ENCODE data around the gene GRIK2.
"Not testable (repeated sequence)": the region's sequence is repeated elsewhere in the genome, so short reads cannot be mapped to it uniquely, and the experiment has no call there.

Gene GRIK2

DNA sequence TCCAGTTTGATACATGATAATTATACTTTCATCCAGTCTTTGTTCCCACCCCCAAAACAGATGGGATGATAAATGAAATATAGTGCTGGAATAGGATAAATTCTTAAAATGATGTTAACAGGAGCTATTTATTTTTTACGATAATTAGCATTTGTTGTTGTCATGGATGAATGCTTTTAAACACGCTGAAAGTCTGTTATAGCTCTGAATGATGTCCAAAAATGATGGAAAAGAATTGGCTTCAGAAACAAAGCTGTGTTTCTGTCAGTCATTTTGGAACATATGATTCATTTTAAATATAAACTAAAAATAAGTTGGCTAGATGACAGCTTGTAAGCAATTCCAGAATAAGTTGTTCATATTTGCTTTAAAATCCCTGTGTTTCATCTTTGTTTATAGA lies 237.4 kb downstream of the GRIK2 start:
- no peak for DNase-seq (ENCODE audit: low read depth in 3 of 3)

DNA sequence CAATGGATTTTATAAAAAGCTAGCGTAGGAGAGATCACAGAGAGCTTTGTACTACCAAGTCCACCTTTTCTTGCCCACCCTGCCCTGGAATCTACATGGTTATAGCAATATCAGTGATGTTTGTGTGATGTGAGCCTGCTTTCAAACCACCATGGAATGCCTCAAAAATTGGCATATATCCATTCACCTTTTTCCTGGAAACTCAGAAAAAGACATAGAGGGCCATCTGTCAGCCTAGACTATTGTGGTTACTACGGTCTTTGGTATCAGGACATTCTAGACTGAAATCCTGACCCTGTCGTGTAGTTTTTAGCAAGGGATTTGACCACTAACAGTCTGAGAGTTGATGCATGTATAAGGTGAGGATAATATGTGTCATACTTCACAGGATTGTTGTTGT lies 239.6 kb downstream of the GRIK2 start:
- DNase-seq (ENCODE audit: low read depth in 3 of 3), result no peak

DNA sequence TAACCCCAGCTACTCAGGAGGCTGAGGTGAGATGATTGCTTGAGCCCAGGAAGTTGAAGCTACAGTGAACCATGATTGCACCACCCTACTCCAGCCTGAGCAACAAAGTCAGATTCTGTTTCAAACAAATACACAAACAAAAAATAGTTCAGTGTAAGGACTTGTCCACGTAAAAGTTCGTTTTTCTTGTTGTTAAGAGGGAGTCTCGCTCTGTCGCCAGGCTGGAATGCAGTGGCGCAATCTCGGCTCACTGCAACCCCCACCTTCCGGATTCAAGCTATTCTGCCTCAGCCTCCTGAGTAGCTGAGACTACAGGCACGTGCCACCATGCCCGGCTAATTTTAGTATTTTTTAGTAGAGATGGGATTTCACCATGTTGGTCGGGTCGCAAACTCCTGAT lies 245.4 kb downstream of the GRIK2 start:
- DNase-seq (ENCODE audit: low read depth in 3 of 3), result not testable (repeated sequence)

DNA sequence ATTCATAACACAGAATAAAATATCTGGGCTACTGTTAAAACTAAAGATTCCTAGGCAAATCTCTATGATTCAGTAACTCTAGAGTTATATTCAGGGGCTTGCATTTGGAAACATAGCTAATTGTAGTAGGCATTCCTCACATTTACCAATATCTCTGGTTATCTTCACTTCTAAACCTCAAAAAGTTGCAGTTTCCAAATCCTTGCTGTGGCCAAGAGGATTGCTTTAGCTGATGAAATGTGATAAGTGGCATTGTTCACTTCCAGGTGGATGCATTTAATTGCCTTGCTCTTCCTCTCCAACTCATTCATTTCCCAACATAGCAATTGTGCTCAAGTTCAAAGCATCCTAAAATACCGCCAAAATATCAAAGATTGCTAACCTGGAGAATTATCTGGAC lies 246.6 kb downstream of the GRIK2 start:
- DNase-seq (ENCODE audit: low read depth in 3 of 3), result no peak

DNA sequence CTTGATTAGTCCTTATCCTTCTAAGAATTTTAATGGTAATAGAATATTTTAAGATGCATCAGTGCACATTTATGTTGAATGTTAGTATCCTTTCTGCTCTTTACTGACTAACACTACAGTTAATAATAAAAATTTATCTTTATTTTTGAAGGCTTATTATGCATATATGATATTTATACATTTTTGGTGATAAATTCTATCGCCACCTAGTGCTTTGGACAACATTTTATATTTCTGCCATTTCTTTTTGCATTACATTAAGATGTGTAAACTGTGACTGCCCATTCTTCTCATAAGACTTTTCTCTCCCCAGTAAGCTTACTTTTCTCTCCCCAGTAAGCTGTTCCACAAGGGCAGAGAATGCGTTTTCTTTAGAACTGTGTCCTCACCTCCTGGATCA lies 252.3 kb downstream of the GRIK2 start:
- no peak for DNase-seq (ENCODE audit: low read depth in 3 of 3)

DNA sequence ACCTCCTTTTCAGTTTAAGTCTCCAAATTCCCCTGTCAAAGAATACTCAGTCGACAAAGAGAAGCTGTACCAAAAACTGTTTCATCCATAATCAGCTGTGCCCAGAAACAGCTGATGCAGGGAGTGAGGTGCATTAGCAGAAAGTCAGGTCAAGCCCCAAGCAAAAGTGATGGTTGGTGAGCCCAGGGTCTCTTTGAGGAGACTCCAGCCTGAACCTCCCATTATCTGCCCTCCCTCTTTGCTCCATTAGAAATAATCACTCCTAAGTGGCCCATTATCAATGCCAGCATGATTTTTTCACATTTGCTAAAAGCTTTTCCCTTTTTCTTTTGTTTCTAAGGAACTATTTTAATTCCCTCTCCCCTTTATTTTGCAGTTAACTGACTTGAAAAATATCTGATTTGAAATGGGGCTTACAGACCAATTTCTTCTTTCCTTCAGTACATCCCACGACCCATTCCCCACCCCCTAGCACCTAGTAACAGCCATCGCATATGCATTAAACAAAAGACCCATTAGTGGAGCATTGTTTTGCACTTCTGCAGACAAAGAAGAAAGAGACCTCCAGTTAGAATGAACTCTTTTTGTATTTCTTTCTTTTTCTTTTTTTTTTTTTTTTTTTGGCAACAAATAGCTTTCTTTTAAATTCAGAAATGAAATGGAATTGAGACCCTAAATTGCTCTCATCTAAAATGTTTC lies 257.0 kb downstream of the GRIK2 start:
- no peak for DNase-seq (ENCODE audit: low read depth in 3 of 3)

DNA sequence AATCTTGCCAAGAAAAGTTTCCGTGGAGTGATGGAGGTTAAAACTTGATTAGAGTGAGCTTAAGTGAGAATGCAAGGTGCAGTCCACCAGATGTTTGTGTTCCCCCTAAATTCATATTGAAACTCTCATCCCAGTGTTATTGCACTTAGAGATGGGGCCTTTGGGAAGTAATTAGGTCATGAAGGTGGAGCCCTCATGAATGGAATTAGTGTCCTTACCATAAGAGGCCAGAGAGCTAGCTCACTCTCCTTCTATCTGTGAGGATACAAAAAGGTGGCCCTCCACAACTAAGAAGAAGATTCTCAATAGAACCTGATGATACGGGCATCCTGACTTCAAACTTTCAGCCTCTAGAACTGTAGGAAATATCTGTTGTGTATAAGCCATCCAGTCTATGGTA lies 258.6 kb downstream of the GRIK2 start:
- no peak for DNase-seq (ENCODE audit: low read depth in 3 of 3)

DNA sequence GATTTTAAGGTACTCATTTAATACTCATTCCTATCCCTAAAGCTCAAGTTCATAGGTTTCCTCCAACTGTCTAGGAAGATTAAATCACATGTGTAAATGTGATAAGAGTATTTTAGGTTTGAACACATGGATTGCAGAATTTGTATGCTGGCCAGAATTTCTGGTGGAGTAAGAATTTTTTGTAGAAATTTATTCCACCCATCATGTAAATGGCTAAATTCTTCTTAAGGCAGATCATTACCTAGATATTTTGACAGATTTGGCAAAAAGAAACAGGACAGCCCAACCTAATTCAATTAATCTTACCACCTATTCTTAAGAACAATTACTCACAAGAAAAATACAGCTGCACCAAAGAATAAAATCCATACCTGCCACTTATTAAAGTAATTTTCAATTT lies 261.6 kb downstream of the GRIK2 start:
- DNase-seq (ENCODE audit: low read depth in 3 of 3), result no peak

DNA sequence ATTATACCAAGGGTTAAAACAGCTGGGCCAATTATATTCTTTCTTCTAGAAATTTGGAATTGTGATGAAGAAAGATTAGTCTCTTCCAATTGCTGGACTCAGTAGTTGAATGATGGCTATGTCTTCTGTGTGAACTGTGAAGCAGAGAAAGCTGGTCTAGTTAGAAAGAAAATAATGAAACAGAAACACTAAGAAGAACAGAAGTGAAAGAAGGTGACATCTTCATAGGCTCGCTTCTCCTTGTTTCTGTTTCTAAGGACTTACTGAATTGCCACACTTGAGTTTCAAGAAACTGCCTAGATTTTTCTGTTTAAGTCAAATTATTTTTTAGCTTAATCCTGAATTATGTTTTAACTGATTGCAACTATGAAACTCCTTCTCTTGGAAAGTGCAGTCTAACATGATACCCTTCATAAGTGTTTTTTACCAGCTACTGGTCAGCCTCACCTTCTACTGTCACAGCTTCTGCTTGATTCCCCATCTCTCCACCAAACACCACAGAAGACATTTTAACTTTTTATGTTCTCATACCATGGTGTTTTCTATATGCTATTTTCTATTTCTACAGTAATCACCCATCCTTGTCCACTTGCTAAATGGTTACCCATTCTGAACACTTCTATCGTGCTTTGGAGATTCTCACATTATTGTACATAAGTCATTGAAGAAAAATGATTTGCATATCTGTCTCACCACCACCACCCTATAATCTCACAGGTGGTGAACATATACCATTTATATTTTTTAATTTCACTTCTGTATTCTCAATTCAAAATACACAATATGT lies 268.8 kb downstream of the GRIK2 start:
- no peak for DNase-seq (ENCODE audit: low read depth in 3 of 3)

DNA sequence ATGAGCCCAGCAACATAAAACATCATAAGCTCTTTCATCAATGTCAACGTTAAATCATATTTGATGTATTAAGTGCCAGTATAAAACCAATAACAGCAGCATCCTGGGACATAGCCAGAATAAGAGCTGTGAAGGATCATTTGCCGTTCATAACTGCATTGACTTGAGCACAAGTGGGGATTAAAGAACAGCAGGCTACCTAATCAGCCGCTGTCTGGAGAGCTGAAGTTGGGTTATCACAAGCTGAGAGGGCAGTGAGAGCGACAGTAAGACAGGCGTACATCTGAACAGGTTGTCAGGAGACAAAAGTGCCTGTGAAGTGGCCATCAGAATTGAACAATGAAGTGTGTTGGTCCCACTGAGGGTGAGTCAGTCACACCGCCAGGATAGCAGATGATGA lies 269.6 kb downstream of the GRIK2 start:
- DNase-seq (ENCODE audit: low read depth in 3 of 3), result no peak

DNA sequence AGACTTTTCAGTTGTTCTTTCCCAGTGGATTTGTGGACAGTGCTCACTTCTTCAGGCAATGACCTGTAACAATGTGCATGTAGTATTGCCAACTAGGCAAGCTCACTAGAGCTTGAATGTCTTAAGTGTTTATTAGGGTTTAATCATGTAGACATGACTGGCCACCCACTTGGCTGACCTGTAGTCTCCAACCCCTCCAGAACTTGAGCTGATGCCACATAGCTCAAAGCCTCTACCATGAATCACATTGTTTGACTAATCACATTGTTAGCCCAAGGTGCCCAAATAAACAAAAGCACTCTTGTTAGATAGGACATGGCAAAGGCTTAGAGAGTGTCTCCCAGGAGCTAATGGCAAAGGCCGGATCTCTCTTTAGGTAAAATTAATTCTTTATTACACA lies 272.7 kb downstream of the GRIK2 start:
- DNase-seq (ENCODE audit: low read depth in 3 of 3), result no peak

DNA sequence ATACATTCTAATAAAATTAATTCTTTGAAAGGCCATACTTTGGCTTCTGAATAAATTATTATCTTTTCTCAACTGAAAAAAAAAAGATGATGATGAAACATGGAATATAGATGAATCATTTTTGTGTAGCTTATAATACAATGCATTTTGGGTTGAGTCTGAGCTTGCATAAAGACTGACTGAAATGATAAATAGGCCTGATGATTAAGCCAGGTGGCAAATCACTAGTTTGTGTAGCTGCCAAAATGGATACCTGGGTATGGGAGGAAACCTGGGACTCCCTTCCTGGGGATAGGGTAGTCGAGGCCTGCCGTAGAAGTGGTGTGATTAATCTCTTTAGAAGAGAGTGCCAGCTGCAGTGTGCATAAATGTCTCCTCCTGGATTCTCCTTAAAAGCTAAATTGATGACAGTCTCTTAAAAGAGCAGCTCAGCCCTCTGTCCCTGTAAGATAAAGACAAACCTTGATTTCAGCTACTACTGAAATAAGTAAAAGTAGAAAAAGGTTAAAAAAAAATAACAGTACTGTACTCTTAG lies 275.1 kb downstream of the GRIK2 start:
- DNase-seq (ENCODE audit: low read depth in 3 of 3), result no peak

DNA sequence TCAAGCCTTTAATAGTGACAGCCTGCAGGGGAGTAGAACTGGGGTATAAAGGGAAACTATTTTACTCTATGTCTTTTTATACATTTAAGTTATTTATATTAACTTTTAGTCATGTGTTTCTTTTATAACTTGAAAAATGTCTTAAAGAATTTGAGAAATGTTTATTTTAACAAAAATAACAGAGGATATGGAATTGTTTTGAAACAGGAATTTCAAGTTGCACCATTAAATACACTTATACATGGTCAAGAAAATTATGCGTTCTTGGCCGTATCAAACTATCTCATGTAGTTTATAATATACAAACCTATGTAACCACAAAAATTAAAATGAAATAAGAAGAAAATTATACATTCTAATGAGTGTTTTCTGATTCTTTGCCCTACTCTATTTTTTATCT lies 282.7 kb downstream of the GRIK2 start:
- no peak for DNase-seq (ENCODE audit: low read depth in 3 of 3)

DNA sequence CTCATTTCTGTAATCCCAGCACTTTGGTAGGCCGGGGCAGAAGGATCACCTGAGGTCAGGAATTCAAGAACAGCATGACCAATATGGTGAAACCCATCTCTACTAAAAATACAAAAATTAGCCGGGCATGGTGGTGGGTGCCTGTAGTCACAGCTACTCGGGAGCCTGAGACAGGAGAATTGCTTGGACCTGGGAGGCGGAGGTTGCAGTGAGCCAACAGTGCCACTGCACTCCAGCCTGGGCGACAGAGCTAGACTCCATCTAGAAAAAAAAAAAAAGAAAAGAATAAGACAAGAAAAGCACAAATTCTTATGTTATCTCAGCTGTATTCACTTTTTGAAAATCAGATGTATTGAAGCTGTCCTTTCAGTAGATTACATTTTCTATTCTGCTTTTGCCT lies 289.4 kb downstream of the GRIK2 start:
- DNase-seq (ENCODE audit: low read depth in 3 of 3), result no peak

DNA sequence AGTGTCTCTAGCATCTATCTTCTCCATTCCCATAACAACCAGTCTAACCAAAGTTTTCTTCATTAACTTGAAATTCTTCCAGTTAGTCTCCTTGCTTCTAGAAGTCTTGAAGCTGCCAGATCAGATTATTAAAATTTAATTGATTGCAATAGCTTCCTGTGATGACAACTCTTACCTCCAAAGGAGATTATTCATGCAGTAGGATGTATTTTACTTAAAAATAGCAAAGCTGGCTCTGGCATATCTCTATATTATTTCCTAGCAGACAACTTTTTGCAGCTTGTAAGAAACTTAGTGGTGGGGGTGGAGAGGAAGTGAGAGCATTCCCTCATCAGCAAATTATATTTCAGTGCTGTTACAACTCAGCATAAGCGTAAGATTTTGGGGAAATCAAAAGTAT lies 290.4 kb downstream of the GRIK2 start:
- DNase-seq (ENCODE audit: low read depth in 3 of 3), result no peak

DNA sequence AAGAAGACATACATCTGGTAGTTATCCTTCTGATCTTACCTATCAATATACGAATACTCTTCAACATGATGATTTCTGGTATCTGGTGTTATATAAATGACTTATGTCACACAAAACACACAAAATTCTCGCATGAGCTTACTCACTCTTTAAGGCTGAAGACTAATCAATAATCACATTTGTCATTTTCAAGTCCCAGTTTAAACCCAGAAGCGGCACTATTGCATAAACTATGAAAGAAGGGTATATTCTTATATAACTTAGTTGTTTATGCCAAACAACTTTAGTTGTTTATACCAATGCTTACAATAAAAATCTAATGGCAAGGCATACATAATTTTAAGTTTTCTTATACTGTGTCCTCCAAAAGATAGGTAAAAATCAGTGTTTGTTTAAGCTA lies 293.1 kb downstream of the GRIK2 start:
- no peak for DNase-seq (ENCODE audit: low read depth in 3 of 3)

DNA sequence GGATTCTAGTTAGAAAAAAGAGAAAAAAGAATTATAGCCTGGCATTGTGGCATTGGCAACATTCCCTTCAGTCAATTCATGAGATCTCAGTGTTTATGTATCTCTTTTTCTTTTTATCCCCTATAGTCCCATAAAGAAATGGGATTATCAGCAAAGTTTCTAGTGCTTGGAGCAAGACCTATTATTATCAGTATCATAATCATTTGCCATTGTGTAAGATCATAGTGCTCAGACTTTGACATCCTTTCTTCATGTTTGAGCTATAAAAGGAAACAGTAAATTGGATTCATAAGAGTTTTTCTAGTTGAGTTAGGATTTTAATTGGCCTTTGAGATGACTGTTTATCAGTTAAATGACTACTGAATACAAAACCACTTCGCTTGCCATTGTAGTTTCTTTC lies 295.6 kb downstream of the GRIK2 start:
- no peak for DNase-seq (ENCODE audit: low read depth in 3 of 3)

DNA sequence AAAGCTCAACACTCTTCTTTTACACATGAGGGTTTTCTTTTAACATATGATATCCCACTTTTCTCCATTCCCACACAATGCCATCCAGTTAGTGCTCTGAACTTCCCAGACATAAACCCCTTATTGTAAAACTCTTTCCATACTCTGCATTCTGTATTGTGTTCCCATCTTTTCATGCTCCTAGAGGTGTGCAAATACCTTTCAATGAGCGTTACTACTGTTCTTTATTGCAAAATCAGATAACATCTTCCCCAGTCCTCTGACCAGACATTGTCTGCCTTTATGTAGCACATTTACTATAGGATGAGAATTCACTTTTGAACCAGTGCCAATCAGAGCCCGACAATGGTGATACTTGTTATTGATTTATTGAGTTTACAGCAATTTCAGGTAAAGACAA lies 296.2 kb downstream of the GRIK2 start:
- no peak for DNase-seq (ENCODE audit: low read depth in 3 of 3)

DNA sequence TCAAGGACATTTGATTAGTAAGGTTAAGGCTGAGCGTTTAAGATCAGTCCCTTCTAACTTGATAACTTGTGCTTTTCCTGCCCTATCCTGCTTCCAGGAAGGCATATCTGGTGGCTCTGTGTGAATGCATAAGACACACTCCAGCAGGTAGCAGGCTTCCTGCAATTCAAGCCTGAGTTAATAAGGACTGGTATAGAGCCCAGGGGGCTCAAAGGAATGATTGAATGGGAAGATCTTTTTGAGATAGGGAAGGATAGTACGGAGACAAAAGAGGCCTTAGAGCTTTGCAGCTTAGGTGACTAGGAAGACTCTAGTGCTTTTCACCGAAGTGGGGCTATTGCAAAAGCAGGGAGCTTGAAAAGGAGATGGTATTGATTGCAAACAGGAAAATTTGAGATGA lies 307.1 kb downstream of the GRIK2 start:
- DNase-seq (ENCODE audit: low read depth in 3 of 3), result no peak

DNA sequence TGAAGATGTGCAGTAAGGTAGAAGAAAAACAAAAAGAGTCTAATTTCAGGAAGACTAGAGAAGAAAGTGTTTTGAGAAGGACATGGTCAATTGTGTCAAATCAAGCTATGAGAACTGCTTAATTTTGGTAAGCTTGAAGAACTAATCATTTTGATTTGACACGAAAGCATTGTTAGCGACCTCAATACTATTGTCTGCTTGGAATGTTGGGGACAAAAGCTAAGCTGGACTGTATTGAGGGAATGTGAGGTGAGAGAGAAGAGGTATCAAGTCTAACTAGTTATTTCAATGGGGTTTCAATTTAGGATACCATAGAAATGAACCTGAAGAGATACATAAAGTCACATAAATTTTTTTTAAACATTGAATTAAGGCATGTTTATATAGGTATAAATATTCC lies 309.8 kb downstream of the GRIK2 start:
- DNase-seq (ENCODE audit: low read depth in 3 of 3), result no peak

DNA sequence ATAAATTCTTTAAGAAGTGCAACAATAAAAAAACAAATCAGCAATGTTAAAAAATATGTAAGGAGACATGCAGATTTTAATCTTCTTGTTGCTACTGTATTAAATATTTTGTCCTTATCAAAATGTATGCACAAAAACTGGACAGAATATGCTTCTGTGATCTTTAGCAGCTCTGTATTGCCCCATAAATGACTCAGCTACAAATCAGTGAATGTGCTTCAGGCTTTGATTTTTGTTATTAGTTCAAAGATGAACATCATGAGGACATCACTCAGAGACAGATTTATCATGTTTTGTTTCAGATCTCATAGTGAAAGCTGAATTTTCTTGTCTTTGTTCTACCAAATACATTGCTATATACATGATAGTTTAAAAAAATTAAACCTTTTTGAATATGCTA lies 312.4 kb downstream of the GRIK2 start:
- DNase-seq (ENCODE audit: low read depth in 3 of 3), result no peak

DNA sequence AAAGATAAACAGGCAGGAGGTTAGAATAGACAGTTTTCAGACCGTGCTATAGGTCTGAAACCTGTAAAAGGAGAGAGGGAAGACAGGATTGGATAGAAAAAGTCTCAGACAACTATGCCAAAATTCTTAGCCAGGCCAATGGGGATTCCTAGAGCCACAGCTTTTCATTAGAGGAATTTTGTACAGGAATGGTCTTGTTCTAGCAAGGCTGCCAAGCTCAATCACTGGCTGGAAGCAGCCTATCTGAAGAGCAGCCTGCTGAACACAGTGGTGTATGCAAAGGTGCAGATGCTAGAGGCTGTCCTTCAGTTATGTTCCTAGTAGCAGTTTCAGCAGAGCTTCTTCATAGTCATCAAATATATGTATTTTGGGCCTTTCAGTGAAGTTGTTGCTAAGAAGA lies 313.1 kb downstream of the GRIK2 start:
- no peak for DNase-seq (ENCODE audit: low read depth in 3 of 3)

DNA sequence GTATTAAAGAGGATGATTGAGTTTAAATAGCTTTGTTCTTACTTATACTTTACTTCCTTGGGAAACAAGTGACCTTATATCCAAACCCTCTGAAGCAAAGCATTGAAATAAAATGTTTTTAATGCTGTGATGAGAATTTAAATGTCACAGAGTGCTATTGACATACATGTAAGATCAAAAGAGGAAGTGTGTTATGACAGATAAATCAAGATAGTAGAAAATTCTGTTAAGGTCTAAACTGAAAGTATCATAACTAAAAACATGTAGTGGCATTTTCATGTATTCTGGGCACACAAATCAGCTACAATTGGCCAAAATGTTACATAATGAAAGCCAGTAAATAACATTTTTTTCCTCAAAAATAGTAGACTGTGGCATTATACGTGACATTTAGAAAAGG lies 318.0 kb downstream of the GRIK2 start:
- DNase-seq (ENCODE audit: low read depth in 3 of 3), result no peak

Data from stimulated activated CD4-positive, alpha-beta T cell treated with anti-CD3 and anti-CD28 coated beads, TNF-alpha, amount 100 ng/mL, for 48 hours (primary cell).